Measurements from ENCODE around the gene CMSS1. TPM values are rescaled to one million over a fixed set of nuclear protein-coding genes. Genes with fewer than 3 reads are reported as not detected.

The CMSS1 gene
- total and polyA plus RNA-seq, 12 donors, result 16.2 to 75.6 (median 33.0) TPM

- H3K4me3 ChIP-seq, result no peak overlapping the region
- H3K27ac ChIP-seq, result no peak overlapping the region
- no peaks in the 10 kb centered on the region for H3K36me3 ChIP-seq (replicated peaks in 1 of 2)
- no peaks in the 10 kb centered on the region for H3K9me3 ChIP-seq (replicated peaks in 1 of 3)
- intact Hi-C loops (cut with DNase I), result no loop called here
- H3K27me3 ChIP-seq, result no peaks in the 10 kb centered on the region
- no peak for DNase-seq
- WGBS, 4 donors, result 89 to 100% (median 95%) methylated on average over 2 of the region's 2 CpGs
- peaks cover 9 to 21% of the 10 kb centered on the region in 2 donors for H3K4me1 ChIP-seq (replicated peaks in 1 of 2)
- TF ChIP-seq, protein P1, sequence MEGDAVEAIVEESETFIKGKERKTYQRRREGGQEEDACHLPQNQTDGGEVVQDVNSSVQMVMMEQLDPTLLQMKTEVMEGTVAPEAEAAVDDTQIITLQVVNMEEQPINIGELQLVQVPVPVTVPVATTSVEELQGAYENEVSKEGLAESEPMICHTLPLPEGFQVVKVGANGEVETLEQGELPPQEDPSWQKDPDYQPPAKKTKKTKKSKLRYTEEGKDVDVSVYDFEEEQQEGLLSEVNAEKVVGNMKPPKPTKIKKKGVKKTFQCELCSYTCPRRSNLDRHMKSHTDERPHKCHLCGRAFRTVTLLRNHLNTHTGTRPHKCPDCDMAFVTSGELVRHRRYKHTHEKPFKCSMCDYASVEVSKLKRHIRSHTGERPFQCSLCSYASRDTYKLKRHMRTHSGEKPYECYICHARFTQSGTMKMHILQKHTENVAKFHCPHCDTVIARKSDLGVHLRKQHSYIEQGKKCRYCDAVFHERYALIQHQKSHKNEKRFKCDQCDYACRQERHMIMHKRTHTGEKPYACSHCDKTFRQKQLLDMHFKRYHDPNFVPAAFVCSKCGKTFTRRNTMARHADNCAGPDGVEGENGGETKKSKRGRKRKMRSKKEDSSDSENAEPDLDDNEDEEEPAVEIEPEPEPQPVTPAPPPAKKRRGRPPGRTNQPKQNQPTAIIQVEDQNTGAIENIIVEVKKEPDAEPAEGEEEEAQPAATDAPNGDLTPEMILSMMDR (IDR thresholded peaks at IDR 0.05), result no peak
- TF ChIP-seq POLR2A (IDR thresholded peaks at IDR 0.05), result no peak
Measured at GRCh38 chr3:100100425-100100824, 282.8 kb downstream of the CMSS1 start.

DNA sequence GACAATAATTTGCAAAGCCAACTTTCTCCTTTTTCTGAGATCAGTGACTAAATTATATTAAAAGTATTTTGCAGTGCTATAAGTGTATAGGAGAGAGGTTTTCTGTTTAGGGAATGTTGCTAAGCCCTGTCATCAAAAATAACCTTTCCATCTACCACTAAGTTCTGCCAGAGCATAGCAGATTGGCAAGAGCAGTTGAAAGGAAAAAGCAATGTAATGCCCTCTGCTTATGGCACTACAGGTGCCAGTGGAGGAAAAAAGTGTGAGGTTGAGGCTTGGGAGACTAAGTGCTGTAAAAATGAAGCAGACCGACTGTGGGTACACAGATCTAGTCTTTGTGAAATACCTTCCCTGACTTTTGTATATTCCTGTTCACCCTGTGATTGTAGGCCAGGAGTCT is 285.1 kb downstream of the CMSS1 start:
- Histone ChIP-seq H3K4me1 (replicated peaks in 1 of 2) (peaks cover 9 to 24% of the 10 kb centered on the region in 2 donors), H3K27me3 (no peaks in the 10 kb centered on the region), H3K36me3 (replicated peaks in 1 of 2) (no peaks in the 10 kb centered on the region), H3K4me3 (no peak overlapping the region), H3K27ac (no peak overlapping the region), H3K9me3 (replicated peaks in 1 of 3) (no peaks in the 10 kb centered on the region)
- intact Hi-C loops (cut with DNase I), result no loop called here
- TF ChIP-seq, protein P1 (IDR thresholded peaks at IDR 0.05), result no peak
- DNase-seq, result no peak
- WGBS, 4 donors, result 98 to 100% (median 100%) methylated on average over 1 of the region's 1 CpG

DNA sequence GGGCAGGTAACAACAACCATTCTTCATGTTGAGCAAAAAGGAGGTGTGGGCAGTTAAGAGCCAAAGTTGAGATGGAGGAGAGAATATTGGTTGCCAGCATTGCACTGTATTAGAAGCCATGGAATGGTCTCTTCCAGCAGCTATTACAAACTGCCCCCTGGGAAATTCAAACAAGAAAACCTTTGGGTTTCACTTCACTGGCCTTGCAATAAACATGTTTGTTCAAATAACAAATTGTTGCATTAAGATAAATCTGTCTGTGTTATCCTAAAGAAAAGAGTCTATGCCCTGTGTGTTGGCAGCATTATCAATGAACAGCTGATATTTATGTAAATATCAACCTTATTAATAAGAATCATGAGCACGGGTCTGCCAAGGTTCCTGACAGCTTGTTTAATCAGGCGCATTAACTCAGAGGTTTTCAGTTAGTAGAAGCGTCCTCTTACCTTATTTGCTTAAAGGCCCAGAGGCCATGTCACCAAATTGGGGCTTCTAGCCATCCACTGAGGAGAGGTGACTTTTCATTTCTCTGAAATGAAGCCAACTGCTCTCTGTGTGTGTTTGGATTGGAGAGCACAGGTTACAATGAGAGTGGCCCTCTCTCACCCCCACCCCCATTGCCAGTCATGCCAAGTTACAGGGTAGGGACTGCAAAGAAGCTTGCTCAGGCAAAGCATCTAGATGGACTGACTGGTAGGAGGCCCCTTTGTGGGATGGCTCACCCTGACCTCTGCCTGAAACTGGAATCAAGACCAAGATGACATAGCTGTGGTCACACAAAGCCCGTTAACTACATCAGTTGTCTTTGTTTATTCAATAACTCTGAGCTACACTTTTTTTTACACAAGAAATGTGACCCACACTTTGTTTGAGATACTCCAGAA is 286.1 kb downstream of the CMSS1 start:
- no peaks in the 10 kb centered on the region for H3K27me3 ChIP-seq
- WGBS, 4 donors, result 91 to 94% (median 93%) methylated on average over 4 of the region's 4 CpGs
- H3K36me3 ChIP-seq (replicated peaks in 1 of 2), result no peaks in the 10 kb centered on the region
- no peaks in the 10 kb centered on the region for H3K9me3 ChIP-seq (replicated peaks in 1 of 3)
- H3K27ac ChIP-seq, result no peak overlapping the region
- H3K4me3 ChIP-seq, result no peak overlapping the region
- TF ChIP-seq, protein P1 (IDR thresholded peaks at IDR 0.05), result no peak
- TF ChIP-seq POLR2A (IDR thresholded peaks at IDR 0.05), result no peak
- H3K4me1 ChIP-seq (replicated peaks in 1 of 2), result peaks cover under 1 to 14% of the 10 kb centered on the region in 2 donors
- intact Hi-C loops (cut with DNase I), result no loop called here
- DNase-seq, result no peak

- peaks cover 0 to 10% of the 10 kb centered on the region in 2 donors for H3K4me1 ChIP-seq (replicated peaks in 1 of 2)
- no peaks in the 10 kb centered on the region for H3K36me3 ChIP-seq (replicated peaks in 1 of 2)
- no peak for DNase-seq
- H3K9me3 ChIP-seq (replicated peaks in 1 of 3), result no peaks in the 10 kb centered on the region
- intact Hi-C loops (cut with DNase I), result no loop called here
- H3K4me3 ChIP-seq, result no peak overlapping the region
- H3K27me3 ChIP-seq, result no peaks in the 10 kb centered on the region
- TF ChIP-seq, protein P1 (IDR thresholded peaks at IDR 0.05), result no peak
- no peak for TF ChIP-seq POLR2A (IDR thresholded peaks at IDR 0.05)
- WGBS, 4 donors, result 85 to 93% (median 91%) methylated on average over 2 of the region's 2 CpGs
- no peak overlapping the region for H3K27ac ChIP-seq
Measured at GRCh38 chr3:100104442-100104798, 286.8 kb downstream of the CMSS1 start.

Measured in adrenal gland (tissue), 12 donors.